ENCODE results near the gene RNF213.
"Not testable (repeated sequence)": the region's sequence is repeated elsewhere in the genome, so short reads cannot be mapped to it uniquely, and the experiment has no call there.

RNF213 gene

GRCh38 chr17:80270104-80270503, 9.5 kb downstream of the RNF213 start:
- CTCF ChIA-PET: no interaction called here
- no peaks in the 10 kb centered on the region for H3K27me3 ChIP-seq (replicated peaks in 2 of 5; ENCODE audit: control insufficient read depth in 4 of 5, insufficient read depth in 5 of 5, low read length in 4 of 5)
- 97% methylated on average over 10 of the region's 10 CpGs for WGBS (ENCODE audit: insufficient coverage)
- no peak overlapping the region for H3K27ac ChIP-seq (ENCODE audit: insufficient read depth in 1 of 2, low read depth in 1 of 2, low read length in 2 of 2, poor library complexity in 1 of 2, severe bottlenecking in 2 of 2)
- POLR2A ChIA-PET: no interaction called here
- H3K4me1 ChIP-seq (ENCODE audit: control extremely low read depth in 1 of 4, control insufficient read depth in 4 of 4, insufficient read depth in 4 of 4, low read length in 3 of 4): peaks cover 0 to 5% (median 2%) of the 10 kb centered on the region in 4 experiments
- DNase-seq: no peak
- no peak overlapping the region for H3K4me3 ChIP-seq (ENCODE audit: control insufficient read depth in 1 of 7, extremely low read depth in 1 of 7, insufficient read depth in 4 of 7, low read depth in 2 of 7, low read length in 6 of 7)
- peaks cover 3 to 65% (median 35%) of the 10 kb centered on the region in 4 experiments for H3K36me3 ChIP-seq (ENCODE audit: control insufficient read depth in 4 of 4, insufficient read depth in 4 of 4, low read length in 3 of 4)
- H3K9me3 ChIP-seq (ENCODE audit: control extremely low read depth in 1 of 5, control insufficient read depth in 4 of 5, insufficient read depth in 2 of 5, low read depth in 1 of 5, low read length in 4 of 5): no peaks in the 10 kb centered on the region

GRCh38 chr17:80270836-80271235, 10.2 kb downstream of the RNF213 start:
- CTCF ChIA-PET: interaction anchor here (0.8 kb wide), 1 partner anchor 27 kb away, joined by 3 read pairs; no protein-coding TSS in a partner anchor
- Histone ChIP-seq H3K36me3 (ENCODE audit: control insufficient read depth in 4 of 4, insufficient read depth in 4 of 4, low read length in 3 of 4) (peaks cover 4 to 62% (median 34%) of the 10 kb centered on the region in 4 experiments), H3K9me3 (ENCODE audit: control extremely low read depth in 1 of 5, control insufficient read depth in 4 of 5, insufficient read depth in 2 of 5, low read depth in 1 of 5, low read length in 4 of 5) (no peaks in the 10 kb centered on the region), H3K27ac (ENCODE audit: insufficient read depth in 1 of 2, low read depth in 1 of 2, low read length in 2 of 2, poor library complexity in 1 of 2, severe bottlenecking in 2 of 2) (no peak overlapping the region), H3K4me3 (ENCODE audit: control insufficient read depth in 1 of 7, extremely low read depth in 1 of 7, insufficient read depth in 4 of 7, low read depth in 2 of 7, low read length in 6 of 7) (no peak overlapping the region), H3K4me1 (ENCODE audit: control extremely low read depth in 1 of 4, control insufficient read depth in 4 of 4, insufficient read depth in 4 of 4, low read length in 3 of 4) (no peaks in the 10 kb centered on the region), H3K27me3 (replicated peaks in 2 of 5; ENCODE audit: control insufficient read depth in 4 of 5, insufficient read depth in 5 of 5, low read length in 4 of 5) (no peaks in the 10 kb centered on the region)
- DNase-seq: peak in 1 of 3 donors; percentile 33
- POLR2A ChIA-PET: no interaction called here
- WGBS (ENCODE audit: insufficient coverage): 100% methylated on average over 4 of the region's 4 CpGs

DNA sequence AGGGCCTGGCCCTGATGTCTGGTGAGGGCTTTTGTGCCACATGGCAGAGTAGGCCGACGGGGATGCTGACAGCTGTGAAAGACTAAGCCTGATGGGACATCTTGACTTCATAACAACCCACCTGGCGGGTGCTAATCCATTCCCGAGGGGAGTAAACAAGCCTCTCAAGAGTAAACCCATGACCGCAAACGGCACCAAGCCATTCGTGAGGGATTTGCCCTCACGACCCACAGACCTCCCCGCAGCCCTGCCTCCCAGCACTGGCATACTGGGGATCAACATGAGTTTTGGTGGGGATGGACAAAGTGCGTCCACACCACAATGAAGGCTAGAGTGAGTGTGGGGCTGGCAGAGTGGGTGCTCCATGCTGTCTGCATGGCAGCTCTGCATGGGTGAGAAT, 11.7 kb downstream of the RNF213 start:
- Histone ChIP-seq H3K9me3 (ENCODE audit: control extremely low read depth in 1 of 5, control insufficient read depth in 4 of 5, insufficient read depth in 2 of 5, low read depth in 1 of 5, low read length in 4 of 5) (no peaks in the 10 kb centered on the region), H3K4me1 (ENCODE audit: control extremely low read depth in 1 of 4, control insufficient read depth in 4 of 4, insufficient read depth in 4 of 4, low read length in 3 of 4) (no peaks in the 10 kb centered on the region), H3K36me3 (ENCODE audit: control insufficient read depth in 4 of 4, insufficient read depth in 4 of 4, low read length in 3 of 4) (peaks cover 4 to 62% (median 38%) of the 10 kb centered on the region in 4 experiments), H3K4me3 (ENCODE audit: control insufficient read depth in 1 of 7, extremely low read depth in 1 of 7, insufficient read depth in 4 of 7, low read depth in 2 of 7, low read length in 6 of 7) (no peak overlapping the region), H3K27ac (ENCODE audit: insufficient read depth in 1 of 2, low read depth in 1 of 2, low read length in 2 of 2, poor library complexity in 1 of 2, severe bottlenecking in 2 of 2) (no peak overlapping the region), H3K27me3 (replicated peaks in 2 of 5; ENCODE audit: control insufficient read depth in 4 of 5, insufficient read depth in 5 of 5, low read length in 4 of 5) (no peaks in the 10 kb centered on the region)
- ChIA-PET CTCF (interaction anchor here (1.3 kb wide), 1 partner anchor 9 kb away, joined by 3 read pairs; no protein-coding TSS in a partner anchor), POLR2A (no interaction called here)
- WGBS (ENCODE audit: insufficient coverage): 98% methylated on average over 8 of the region's 10 CpGs
- no peak for DNase-seq

DNA sequence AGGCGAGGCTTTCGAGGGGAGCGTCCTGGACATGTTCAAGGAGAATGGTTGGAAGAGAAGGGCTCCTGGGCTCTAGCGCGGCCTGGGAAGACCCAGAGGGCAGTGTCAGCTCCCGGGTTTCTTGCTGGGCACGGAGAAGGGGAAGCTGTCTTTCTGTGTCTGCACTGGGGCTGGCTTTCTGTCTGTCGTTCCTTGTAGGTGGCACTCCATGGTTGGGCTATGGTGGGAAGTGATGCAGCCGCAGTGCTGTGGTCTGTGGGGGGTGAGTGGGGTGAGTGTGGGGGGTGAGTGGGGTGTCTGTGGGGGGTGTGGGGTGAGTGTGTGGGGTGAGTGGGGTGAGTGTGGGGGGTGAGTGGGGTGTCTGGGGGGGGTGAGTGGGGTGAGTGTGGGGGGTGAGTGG, 13.7 kb downstream of the RNF213 start:
- POLR2A ChIA-PET: interaction anchor here (1.0 kb wide), 1 partner anchor 14 kb away, joined by 3 read pairs; the partner anchor contains the start of gene RNF213
- H3K9me3 ChIP-seq (ENCODE audit: control extremely low read depth in 1 of 5, control insufficient read depth in 4 of 5, insufficient read depth in 2 of 5, low read depth in 1 of 5, low read length in 4 of 5): no peaks in the 10 kb centered on the region
- WGBS (ENCODE audit: insufficient coverage): 93% methylated on average over 6 of the region's 9 CpGs
- CTCF ChIA-PET: no interaction called here
- H3K4me1 ChIP-seq (ENCODE audit: control extremely low read depth in 1 of 4, control insufficient read depth in 4 of 4, insufficient read depth in 4 of 4, low read length in 3 of 4): no peaks in the 10 kb centered on the region
- peaks cover 2 to 61% (median 36%) of the 10 kb centered on the region in 4 experiments for H3K36me3 ChIP-seq (ENCODE audit: control insufficient read depth in 4 of 4, insufficient read depth in 4 of 4, low read length in 3 of 4)
- no peak for DNase-seq
- no peak overlapping the region for H3K4me3 ChIP-seq (ENCODE audit: control insufficient read depth in 1 of 7, extremely low read depth in 1 of 7, insufficient read depth in 4 of 7, low read depth in 2 of 7, low read length in 6 of 7)
- H3K27me3 ChIP-seq (replicated peaks in 2 of 5; ENCODE audit: control insufficient read depth in 4 of 5, insufficient read depth in 5 of 5, low read length in 4 of 5): no peaks in the 10 kb centered on the region
- no peak overlapping the region for H3K27ac ChIP-seq (ENCODE audit: insufficient read depth in 1 of 2, low read depth in 1 of 2, low read length in 2 of 2, poor library complexity in 1 of 2, severe bottlenecking in 2 of 2)

- Histone ChIP-seq H3K27ac (ENCODE audit: insufficient read depth in 1 of 2, low read depth in 1 of 2, low read length in 2 of 2, poor library complexity in 1 of 2, severe bottlenecking in 2 of 2) (no peak overlapping the region), H3K36me3 (ENCODE audit: control insufficient read depth in 4 of 4, insufficient read depth in 4 of 4, low read length in 3 of 4) (peaks cover 2 to 60% (median 35%) of the 10 kb centered on the region in 4 experiments), H3K4me1 (ENCODE audit: control extremely low read depth in 1 of 4, control insufficient read depth in 4 of 4, insufficient read depth in 4 of 4, low read length in 3 of 4) (peaks cover 0 to 3% (median 0%) of the 10 kb centered on the region in 4 experiments), H3K4me3 (ENCODE audit: control insufficient read depth in 1 of 7, extremely low read depth in 1 of 7, insufficient read depth in 4 of 7, low read depth in 2 of 7, low read length in 6 of 7) (no peak overlapping the region), H3K27me3 (replicated peaks in 2 of 5; ENCODE audit: control insufficient read depth in 4 of 5, insufficient read depth in 5 of 5, low read length in 4 of 5) (no peaks in the 10 kb centered on the region), H3K9me3 (ENCODE audit: control extremely low read depth in 1 of 5, control insufficient read depth in 4 of 5, insufficient read depth in 2 of 5, low read depth in 1 of 5, low read length in 4 of 5) (no peaks in the 10 kb centered on the region)
- ChIA-PET CTCF (no interaction called here), POLR2A (interaction anchor here (1.0 kb wide), 1 partner anchor 14 kb away, joined by 3 read pairs; the partner anchor contains the start of gene RNF213)
- DNase-seq: no peak
- WGBS (ENCODE audit: insufficient coverage): 100% methylated on average over 3 of the region's 4 CpGs
These were observed 14.3 kb downstream of the RNF213 start for GRCh38 chr17:80274871-80275449.

- H3K27me3 ChIP-seq (replicated peaks in 2 of 5; ENCODE audit: control insufficient read depth in 4 of 5, insufficient read depth in 5 of 5, low read length in 4 of 5); H3K4me3 ChIP-seq (ENCODE audit: control insufficient read depth in 1 of 7, extremely low read depth in 1 of 7, insufficient read depth in 4 of 7, low read depth in 2 of 7, low read length in 6 of 7); DNase-seq; H3K27ac ChIP-seq (ENCODE audit: insufficient read depth in 1 of 2, low read depth in 1 of 2, low read length in 2 of 2, poor library complexity in 1 of 2, severe bottlenecking in 2 of 2); H3K9me3 ChIP-seq (ENCODE audit: control extremely low read depth in 1 of 5, control insufficient read depth in 4 of 5, insufficient read depth in 2 of 5, low read depth in 1 of 5, low read length in 4 of 5); POLR2A ChIA-PET; H3K4me1 ChIP-seq (ENCODE audit: control extremely low read depth in 1 of 4, control insufficient read depth in 4 of 4, insufficient read depth in 4 of 4, low read length in 3 of 4); CTCF ChIA-PET: not testable (repeated sequence)
- 90% methylated on average over 2 of the region's 8 CpGs for WGBS (ENCODE audit: insufficient coverage)
- peaks cover 2 to 59% (median 35%) of the 10 kb centered on the region in 4 experiments for H3K36me3 ChIP-seq (ENCODE audit: control insufficient read depth in 4 of 4, insufficient read depth in 4 of 4, low read length in 3 of 4)
These were observed 15.2 kb downstream of the RNF213 start for GRCh38 chr17:80275857-80276256.

- Histone ChIP-seq H3K36me3 (ENCODE audit: control insufficient read depth in 4 of 4, insufficient read depth in 4 of 4, low read length in 3 of 4) (peaks cover 2 to 59% (median 36%) of the 10 kb centered on the region in 4 experiments), H3K4me3 (ENCODE audit: control insufficient read depth in 1 of 7, extremely low read depth in 1 of 7, insufficient read depth in 4 of 7, low read depth in 2 of 7, low read length in 6 of 7) (no peak overlapping the region), H3K4me1 (ENCODE audit: control extremely low read depth in 1 of 4, control insufficient read depth in 4 of 4, insufficient read depth in 4 of 4, low read length in 3 of 4) (peaks cover 0 to 4% (median 0%) of the 10 kb centered on the region in 4 experiments), H3K9me3 (ENCODE audit: control extremely low read depth in 1 of 5, control insufficient read depth in 4 of 5, insufficient read depth in 2 of 5, low read depth in 1 of 5, low read length in 4 of 5) (no peaks in the 10 kb centered on the region), H3K27ac (ENCODE audit: insufficient read depth in 1 of 2, low read depth in 1 of 2, low read length in 2 of 2, poor library complexity in 1 of 2, severe bottlenecking in 2 of 2) (no peak overlapping the region), H3K27me3 (replicated peaks in 2 of 5; ENCODE audit: control insufficient read depth in 4 of 5, insufficient read depth in 5 of 5, low read length in 4 of 5) (no peaks in the 10 kb centered on the region)
- ChIA-PET POLR2A (interaction anchor here (0.6 kb wide), 1 partner anchor 474 kb away, joined by 3 read pairs; no protein-coding TSS in a partner anchor), CTCF (interaction anchor here (1.1 kb wide), 1 partner anchor 12 kb away, joined by 3 read pairs; no protein-coding TSS in a partner anchor)
- no peak for DNase-seq
- 97% methylated on average over 22 of the region's 34 CpGs for WGBS (ENCODE audit: insufficient coverage)
These were observed 17.4 kb downstream of the RNF213 start for GRCh38 chr17:80277751-80278671.
